HepG2 (cell line): Measurements from ENCODE around the gene ANO10. TPM values are rescaled to one million over a fixed set of nuclear protein-coding genes. Genes with fewer than 3 reads are reported as not detected.

Experiments used
- BCLAF1 ChIP-seq: fragments of 450-650 bp; IDR thresholded peaks from 2 replicates; pipeline ENCODE4 v1.6.1; 2017; ENCODE audit warnings: mild to moderate bottlenecking
- ELF1 ChIP-seq: sonication (generic); formaldehyde crosslinking; IDR thresholded peaks from 2 replicates; pipeline ENCODE4 v1.4.0; 2020; ENCODE audit warnings: missing genetic modification reagents
- NR2F1 ChIP-seq, 2 experiments: fragments of 450-650 bp in 1 of 2; formaldehyde crosslinking in 1 of 2; IDR thresholded peaks; 2 replicates each; pipeline versions ENCODE4 v1.5.0 to v1.6.1; 2016 to 2020; ENCODE audit warnings: mild to moderate bottlenecking in 1 of 2, missing compliant biosample characterization in 1 of 2, missing genetic modification reagents in 1 of 2, moderate library complexity in 1 of 2
- PHF8 ChIP-seq: sonication (generic); formaldehyde crosslinking; IDR thresholded peaks from 2 replicates; pipeline ENCODE4 v1.5.0; 2020; ENCODE audit warnings: missing genetic modification reagents
- TCF7L2 ChIP-seq: IDR thresholded peaks from 2 replicates; pipeline ENCODE4 v1.6.1; 2011; ENCODE audit warnings: mild to moderate bottlenecking, low read depth, low read length, moderate library complexity
- ZBTB43 ChIP-seq: sonication (generic); formaldehyde crosslinking; conservative IDR thresholded peaks from 2 replicates; pipeline ENCODE4 v1.4.0; 2020; ENCODE audit warnings: missing genetic modification reagents
- ZEB1 ChIP-seq: IDR thresholded peaks from 2 replicates; pipeline ENCODE4 v1.6.1; 2012; ENCODE audit warnings: mild to moderate bottlenecking, low read depth, inconsistent platforms; ENCODE audit not compliant: insufficient replicate concordance
- ZHX2 ChIP-seq, 2 experiments: sonication (generic) in 1 of 2; formaldehyde crosslinking in 1 of 2; IDR thresholded peaks; 2 replicates each; pipeline versions ENCODE4 v1.6.1 to v1.9.0; 2014 to 2022; ENCODE audit warnings: antibody characterized with exemption in 1 of 2, borderline replicate concordance in 1 of 2, inconsistent platforms in 1 of 2, low read depth in 1 of 2, missing genetic modification reagents in 1 of 2
- ZNF136 ChIP-seq: sonication (generic); formaldehyde crosslinking; IDR thresholded peaks from 2 replicates; pipeline ENCODE4 v1.8.1; 2022; ENCODE audit warnings: low read depth, mild to moderate bottlenecking, moderate library complexity, missing genetic modification reagents
- ZNF234 ChIP-seq: sonication (generic); formaldehyde crosslinking; conservative IDR thresholded peaks from 2 replicates; pipeline ENCODE4 v1.5.1; 2020; ENCODE audit warnings: mild to moderate bottlenecking, missing genetic modification reagents
- ZNF704 ChIP-seq: sonication (generic); formaldehyde crosslinking; IDR thresholded peaks from 2 replicates; pipeline ENCODE4 v1.8.1; 2023; ENCODE audit warnings: mild to moderate bottlenecking, inconsistent platforms, moderate library complexity, missing genetic modification reagents, borderline replicate concordance
- ZNF737 ChIP-seq: sonication (generic); formaldehyde crosslinking; IDR thresholded peaks from 2 replicates; pipeline ENCODE4 v1.5.0; 2020; ENCODE audit warnings: missing genetic modification reagents, mild to moderate bottlenecking, borderline replicate concordance
- ZNF747 ChIP-seq: sonication (generic); formaldehyde crosslinking; IDR thresholded peaks from 2 replicates; pipeline ENCODE4 v1.8.1; 2023; ENCODE audit warnings: missing genetic modification reagents, mild to moderate bottlenecking, borderline replicate concordance
- ZNF775 ChIP-seq: sonication (generic); formaldehyde crosslinking; IDR thresholded peaks from 2 replicates; pipeline ENCODE4 v1.4.0; 2020; ENCODE audit warnings: missing genetic modification reagents, mild to moderate bottlenecking, moderate library complexity, borderline replicate concordance
- polyA plus RNA-seq, 8 experiments: library from polyadenylated mRNA; depleted of rRNA in 3 of 8; stranded (reverse) in 7 of 8; unstranded in 1 of 8; fragments of >200 nt; fragmentation: Illumina TruSeq in 4 of 8; extraction: Trizol in 4 of 8; gene quantifications; 2 replicates each; pipeline versions ENCODE4 v1.2.1 to v1.2.3, GENCODE V29; 2011 to 2016; ENCODE audit warnings: low read depth in 4 of 8, missing spikeins in 1 of 8, mixed read lengths in 1 of 8; ENCODE audit not compliant: insufficient read depth in 1 of 8
- total RNA-seq, 5 experiments: library from RNA; depleted of rRNA; stranded (reverse); fragments of >200 nt; fragmentation: Illumina TruSeq; extraction: Trizol; gene quantifications; 2 replicates each; pipeline ENCODE4 v1.2.3, GENCODE V29; 2016; ENCODE audit warnings: low read depth in 1 of 5

ANO10 gene
- total and polyA plus RNA-seq, 2 of the 13 experiments (the other 11 are each of a cell fraction or from before 2014, with no cell fraction given) = 10.4 to 13.1 TPM

- TF ChIP-seq BCLAF1 = no peak
- TF ChIP-seq ZNF737 (CRISPR knock-in tag) = no peak
- no peak for TF ChIP-seq ZNF775
- no peak for TF ChIP-seq ZBTB43
- TF ChIP-seq ZNF747 = 0 out of 2 replicates have a peak, but pooled peaks have one; percentile 54
- no peak for TF ChIP-seq ZHX2 (IDR thresholded peaks at IDR 0.05; ENCODE audit: low read depth)
- TF ChIP-seq ZHX2 (CRISPR knock-in tag; IDR thresholded peaks at IDR 0.05; ENCODE audit: borderline replicate concordance) = no peak
- 0 out of 2 replicates have a peak, but pooled peaks have one; percentile 50 for TF ChIP-seq ZNF234 (CRISPR knock-in tag)
- no peak for TF ChIP-seq ZEB1
- TF ChIP-seq ZNF136 (CRISPR knock-in tag) = no peak
- TF ChIP-seq PHF8 = no peak
- TF ChIP-seq TCF7L2 = no peak
- no peak for TF ChIP-seq NR2F1 (CRISPR knock-in tag; IDR thresholded peaks at IDR 0.05)
- TF ChIP-seq ELF1 (CRISPR knock-in tag) = no peak
- TF ChIP-seq ZNF704 (CRISPR knock-in tag) = 0 out of 2 replicates have a peak, but pooled peaks have one; percentile 30
Observed at GRCh38 chr3:43620831-43621655, 768 bp downstream of the ANO10 start (continued).
